Right lobe of liver (tissue), 6 donors: ENCODE measurements around the gene ASB2. TPM values are rescaled to one million over a fixed set of nuclear protein-coding genes. Genes with fewer than 3 reads are reported as not detected.
A peak's percentile ranks its signal among the peaks of the same experiment; 100 is the strongest.

Experiments
- ATAC-seq, 4 donors: fragments of 200-7000 bp; cut with Tn5 transposase; one replicate each; pipeline ENCODE4 v1.9.1; 2020; ENCODE audit warnings: mild to moderate bottlenecking in 4 of 4, moderate library complexity in 4 of 4
- DNase-seq, 3 donors: peaks; one replicate each; pipeline ENCODE4 v3.0.0-alpha.2; 2020
- H3K27ac ChIP-seq, 3 donors: fragments of 200-600 bp; one replicate each; pipeline ENCODE4 v1.8.0; 2022
- H3K27me3 ChIP-seq, 2 donors: fragments of 200-600 bp; one replicate each; pipeline ENCODE4 v1.8.0; 2022
- H3K36me3 ChIP-seq, 4 donors: fragments of 200-600 bp; sonication (generic) in 1 of 4; one replicate each; pipeline versions ENCODE4 v1.5.1 to v1.8.0; 2017 to 2022; ENCODE audit warnings: control low read depth in 1 of 4
- H3K4me1 ChIP-seq, 4 donors: fragments of 200-600 bp; sonication (generic) in 1 of 4; one replicate each; pipeline versions ENCODE4 v1.5.1 to v1.8.0; 2017 to 2022; ENCODE audit warnings: control low read depth in 1 of 4
- H3K4me3 ChIP-seq, 3 donors: fragments of 200-600 bp; one replicate each; pipeline ENCODE4 v1.8.0; 2022
- H3K9me3 ChIP-seq, 4 donors: fragments of 200-600 bp; sonication (generic) in 1 of 4; one replicate each; pipeline versions ENCODE4 v1.5.1 to v1.8.0; 2017 to 2022; ENCODE audit warnings: control low read depth in 1 of 4
- CTCF ChIP-seq, 4 donors: fragments of 200-600 bp in 3 of 4; fragments of 450-650 bp in 1 of 4; IDR thresholded peaks; one replicate each; pipeline versions ENCODE4 v1.5.1 to v1.8.0; 2016 to 2022; ENCODE audit warnings: antibody characterized with exemption in 4 of 4, mild to moderate bottlenecking in 2 of 4
- POLR2A ChIP-seq: fragments of 450-650 bp; IDR thresholded peaks from one replicate; pipeline ENCODE4 v1.6.1; 2017; ENCODE audit warnings: antibody characterized with exemption, mild to moderate bottlenecking
- WGBS: methylation state at CpG from one replicate; pipeline ENCODE4 v1.1.6; 2018; ENCODE audit warnings: low coverage, low lambda C conversion rate; ENCODE audit not compliant: insufficient coverage; ENCODE audit errors: missing lambda C conversion rate; 5-methylcytosine and 5-hydroxymethylcytosine counted together
- intact Hi-C, 2 donors: fragments of 100-400 bp; cut with DNase I; formaldehyde crosslinking; loops; one replicate each; pipeline versions ENCODE4 v1.11.2 to v1.14.1; 2022
- total RNA-seq, 6 experiments: library from RNA; depleted of rRNA in 2 of 6; stranded (reverse); fragments of >200 nt in 2 of 6; fragmentation: NEBNext Ultra II Directional in 3 of 6; extraction: Animal tissue kit (Norgen Biotek cat#: 25700) in 3 of 6; gene quantifications; one replicate each; pipeline versions ENCODE4 v1.1.0 to v1.2.4, GENCODE V29; 2016 to 2023
- donor health status: DM: no; HTN: yes; CAD: no.
- donor health status: DM: no; HTN: no; CAD: no.
- donor health status: DM: no; HTN: no; CAD: no.
- donor health status: DM: no; HTN: yes; CAD: no.
- donor health status: DM: no; HTN: yes; CAD: no.

ASB2 gene
- total RNA-seq, 6 experiments from 2014 or later = 0.20 to 0.59 (median 0.28) TPM

GRCh38 chr14:93902619-93903307 is 73.6 kb downstream of the ASB2 start:
- no peaks in the 10 kb centered on the region for H3K36me3 ChIP-seq
- intact Hi-C loops = no loop called here
- H3K27me3 ChIP-seq = no peaks in the 10 kb centered on the region
- no peaks in the 10 kb centered on the region for H3K4me1 ChIP-seq
- 54% methylated on average over 8 of the region's 13 CpGs for WGBS
- H3K27ac ChIP-seq = no peak overlapping the region
- H3K4me3 ChIP-seq = no peak overlapping the region
- DNase-seq (no peak), ATAC-seq (no peak)
- TF ChIP-seq CTCF (IDR thresholded peaks at IDR 0.05) (no peak), POLR2A (no peak)
- no peaks in the 10 kb centered on the region for H3K9me3 ChIP-seq

- intact Hi-C loops = no loop called here
- H3K27ac ChIP-seq = no peak overlapping the region
- no peaks in the 10 kb centered on the region for H3K4me1 ChIP-seq
- H3K36me3 ChIP-seq = no peaks in the 10 kb centered on the region
- DNase-seq (no peak), ATAC-seq (peak in 1 of 4 donors; percentile 21)
- H3K9me3 ChIP-seq = no peaks in the 10 kb centered on the region
- TF ChIP-seq CTCF (IDR thresholded peaks at IDR 0.05) (no peak), POLR2A (no peak)
- H3K4me3 ChIP-seq = no peak overlapping the region
- no peaks in the 10 kb centered on the region for H3K27me3 ChIP-seq
- 13% methylated on average over 6 of the region's 6 CpGs for WGBS
Measured at GRCh38 chr14:93901813-93902212, 74.6 kb downstream of the ASB2 start.

GRCh38 chr14:93898731-93899130 is 77.6 kb downstream of the ASB2 start:
- intact Hi-C loops = loop anchor here (5.0 to 10.0 kb wide), 2 partner anchors 241 to 244 kb away; no protein-coding TSS in a partner anchor
- 80% methylated on average over 3 of the region's 5 CpGs for WGBS

GRCh38 chr14:93898081-93898611 is 78.2 kb downstream of the ASB2 start:
- H3K36me3 ChIP-seq = no peaks in the 10 kb centered on the region
- TF ChIP-seq POLR2A (no peak), CTCF (IDR thresholded peaks at IDR 0.05) (no peak)
- H3K27me3 ChIP-seq = no peaks in the 10 kb centered on the region
- H3K27ac ChIP-seq = no peak overlapping the region
- intact Hi-C loops = loop anchor here (5.0 to 10.0 kb wide), 2 partner anchors 241 to 243 kb away; no protein-coding TSS in a partner anchor
- 100% methylated on average over 2 of the region's 15 CpGs for WGBS
- H3K4me1 ChIP-seq = no peaks in the 10 kb centered on the region
- H3K4me3 ChIP-seq = no peak overlapping the region
- ATAC-seq (peak in 1 of 4 donors; percentile 7), DNase-seq (no peak)
- H3K9me3 ChIP-seq = no peaks in the 10 kb centered on the region

More at GRCh38 chr14:93898731-93899130, 77.6 kb downstream of the ASB2 start:
- Histone ChIP-seq H3K4me3 (no peak overlapping the region), H3K9me3 (no peaks in the 10 kb centered on the region), H3K27ac (no peak overlapping the region), H3K36me3 (no peaks in the 10 kb centered on the region), H3K4me1 (no peaks in the 10 kb centered on the region), H3K27me3 (no peaks in the 10 kb centered on the region)
- TF ChIP-seq POLR2A = no peak
- TF ChIP-seq CTCF (IDR thresholded peaks at IDR 0.05) = no peak
- ATAC-seq = no peak
- DNase-seq = no peak
